Measurements from ENCODE around the gene TRAM2.

DNA sequence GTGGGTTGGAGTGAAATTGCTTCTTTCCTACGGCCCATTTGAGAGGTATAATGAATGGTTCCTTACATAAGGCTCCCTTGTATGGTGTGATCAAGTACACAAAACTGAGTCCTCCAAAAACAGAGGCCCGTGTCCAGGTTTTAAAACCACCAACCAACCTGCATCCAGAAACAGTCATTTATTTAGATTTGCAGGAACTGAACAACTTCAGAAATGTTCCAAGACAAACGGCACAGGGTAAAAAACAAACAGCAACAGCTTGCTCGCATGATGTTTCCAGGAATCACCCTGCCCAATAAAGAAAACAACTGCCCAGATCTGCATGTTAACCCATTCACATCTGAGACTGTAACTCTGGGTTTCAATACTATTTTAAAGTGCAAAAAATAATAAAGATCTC lies 40.2 kb upstream of the TRAM2 start:
- TF ChIP-seq, protein P1, sequence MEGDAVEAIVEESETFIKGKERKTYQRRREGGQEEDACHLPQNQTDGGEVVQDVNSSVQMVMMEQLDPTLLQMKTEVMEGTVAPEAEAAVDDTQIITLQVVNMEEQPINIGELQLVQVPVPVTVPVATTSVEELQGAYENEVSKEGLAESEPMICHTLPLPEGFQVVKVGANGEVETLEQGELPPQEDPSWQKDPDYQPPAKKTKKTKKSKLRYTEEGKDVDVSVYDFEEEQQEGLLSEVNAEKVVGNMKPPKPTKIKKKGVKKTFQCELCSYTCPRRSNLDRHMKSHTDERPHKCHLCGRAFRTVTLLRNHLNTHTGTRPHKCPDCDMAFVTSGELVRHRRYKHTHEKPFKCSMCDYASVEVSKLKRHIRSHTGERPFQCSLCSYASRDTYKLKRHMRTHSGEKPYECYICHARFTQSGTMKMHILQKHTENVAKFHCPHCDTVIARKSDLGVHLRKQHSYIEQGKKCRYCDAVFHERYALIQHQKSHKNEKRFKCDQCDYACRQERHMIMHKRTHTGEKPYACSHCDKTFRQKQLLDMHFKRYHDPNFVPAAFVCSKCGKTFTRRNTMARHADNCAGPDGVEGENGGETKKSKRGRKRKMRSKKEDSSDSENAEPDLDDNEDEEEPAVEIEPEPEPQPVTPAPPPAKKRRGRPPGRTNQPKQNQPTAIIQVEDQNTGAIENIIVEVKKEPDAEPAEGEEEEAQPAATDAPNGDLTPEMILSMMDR (conservative IDR thresholded peaks at IDR 0.05), result no peak
- TF ChIP-seq ZFX (IDR thresholded peaks at IDR 0.05), result no peak
